Transverse colon (tissue), 4 donors: ENCODE measurements around the gene LEFTY1. TPM values are rescaled to one million over a fixed set of nuclear protein-coding genes. Genes with fewer than 3 reads are reported as not detected.
"Not testable (repeated sequence)": the region's sequence is repeated elsewhere in the genome, so short reads cannot be mapped to it uniquely, and the experiment has no call there.

Experiments used
- DNase-seq: peaks from one replicate; pipeline ENCODE4 v3.0.0-alpha.2; 2019
- H3K27ac ChIP-seq, 4 donors: fragments of 200-600 bp; sonication (generic); 2 replicates each; pipeline ENCODE4 v1.5.1; 2016 to 2018; ENCODE audit warnings: inconsistent platforms in 4 of 4
- H3K27me3 ChIP-seq: fragments of 200-600 bp; sonication (generic); 2 replicates; pipeline ENCODE4 v1.5.1; 2017; ENCODE audit warnings: inconsistent platforms
- H3K36me3 ChIP-seq, 4 donors: fragments of 200-600 bp; sonication (generic); 2 replicates each; pipeline ENCODE4 v1.5.1; 2017 to 2019; ENCODE audit warnings: inconsistent platforms in 4 of 4
- H3K4me1 ChIP-seq, 4 donors: fragments of 200-600 bp; sonication (generic); 2 replicates each; pipeline ENCODE4 v1.5.1; 2017 to 2020; ENCODE audit warnings: inconsistent platforms in 4 of 4
- H3K4me3 ChIP-seq, 4 donors: fragments of 200-600 bp; sonication (generic); 1 replicate in 1 of 4; 2 replicates in 3 of 4; pipeline versions ENCODE4 v1.5.1 to v1.6.1; 2017 to 2019; ENCODE audit warnings: inconsistent platforms in 4 of 4
- H3K9me3 ChIP-seq, 2 donors: fragments of 200-600 bp; sonication (generic); 2 replicates each; pipeline ENCODE4 v1.5.1; 2017 to 2019; ENCODE audit warnings: inconsistent platforms in 2 of 2
- CTCF ChIP-seq, 5 experiments: fragments of 200-600 bp in 3 of 5; fragments of 450-650 bp in 2 of 5; sonication (generic) in 3 of 5; IDR thresholded peaks; 1 replicate in 2 of 5; 2 replicates in 3 of 5; pipeline ENCODE4 v1.5.1; 2016 to 2017; ENCODE audit warnings: antibody characterized with exemption in 5 of 5, inconsistent platforms in 3 of 5, mild to moderate bottlenecking in 2 of 5, moderate library complexity in 1 of 5
- EP300 ChIP-seq: sonication (generic); formaldehyde crosslinking; IDR thresholded peaks from one replicate; pipeline ENCODE4 v1.6.1; 2017; ENCODE audit warnings: antibody characterized with exemption, low read depth
- POLR2A ChIP-seq: fragments of 450-650 bp; IDR thresholded peaks from one replicate; pipeline ENCODE4 v1.6.1; 2016; ENCODE audit warnings: antibody characterized with exemption, mild to moderate bottlenecking, moderate library complexity
- POLR2AphosphoS5 ChIP-seq, 3 donors: sonication (generic); formaldehyde crosslinking; IDR thresholded peaks; one replicate each; pipeline ENCODE4 v1.6.1; 2016; ENCODE audit warnings: antibody characterized with exemption in 3 of 3
- WGBS, 2 donors: methylation state at CpG; one replicate each; pipeline ENCODE4 v1.1.5; 2018; ENCODE audit warnings: low coverage in 1 of 2; 5-methylcytosine and 5-hydroxymethylcytosine counted together
- in situ Hi-C, 4 donors: fragments of 200-750 bp; cut with MboI; loops; one replicate each; pipeline versions ENCODE4 v1.15.0 to v1.15.1; 2017; ENCODE audit warnings: low sequenced_read_pairs in 3 of 4, low pct_ligation_motif_present in 1 of 4, low pct_unique_long_range_greater_than_20kb in 1 of 4
- intact Hi-C: fragments of 100-400 bp; cut with DNase I; formaldehyde crosslinking; loops from one replicate; pipeline ENCODE4 v1.15.1; 2023; ENCODE audit warnings: low total_unique reads
- total RNA-seq, 4 donors: library from RNA; depleted of rRNA; stranded (reverse); fragments of >200 nt; gene quantifications; one replicate each; pipeline ENCODE4 v1.1.0, GENCODE V29; 2016

Gene LEFTY1
- total RNA-seq, 4 donors from 2014 or later = 86.0 to 320 (median 214) TPM

GRCh38 chr1:225888289-225888897 lies 553 bp downstream of the LEFTY1 start:
- intact Hi-C loops = no loop called here
- 43% methylated on average over 17 of the region's 18 CpGs; no CpG with 5 or more reads in 1 of the 2 donors for WGBS, 2 donors
- Histone ChIP-seq H3K36me3 (no peaks in the 10 kb centered on the region), H3K9me3 (no peaks in the 10 kb centered on the region), H3K4me1 (peaks cover 3 to 49% (median 14%) of the 10 kb centered on the region in 4 donors), H3K4me3 (peak overlapping the region in 3 of 4 donors; percentile 24 to 51 (median 48)), H3K27ac (peak overlapping the region; percentile 79 to 98 (median 90)), H3K27me3 (no peaks in the 10 kb centered on the region)
- TF ChIP-seq CTCF (IDR thresholded peaks at IDR 0.05) (no peak), POLR2A (no peak), EP300 (no peak), POLR2AphosphoS5 (IDR thresholded peaks at IDR 0.05) (no peak)
- no peak for DNase-seq
- in situ Hi-C loops = no loop called here

DNA sequence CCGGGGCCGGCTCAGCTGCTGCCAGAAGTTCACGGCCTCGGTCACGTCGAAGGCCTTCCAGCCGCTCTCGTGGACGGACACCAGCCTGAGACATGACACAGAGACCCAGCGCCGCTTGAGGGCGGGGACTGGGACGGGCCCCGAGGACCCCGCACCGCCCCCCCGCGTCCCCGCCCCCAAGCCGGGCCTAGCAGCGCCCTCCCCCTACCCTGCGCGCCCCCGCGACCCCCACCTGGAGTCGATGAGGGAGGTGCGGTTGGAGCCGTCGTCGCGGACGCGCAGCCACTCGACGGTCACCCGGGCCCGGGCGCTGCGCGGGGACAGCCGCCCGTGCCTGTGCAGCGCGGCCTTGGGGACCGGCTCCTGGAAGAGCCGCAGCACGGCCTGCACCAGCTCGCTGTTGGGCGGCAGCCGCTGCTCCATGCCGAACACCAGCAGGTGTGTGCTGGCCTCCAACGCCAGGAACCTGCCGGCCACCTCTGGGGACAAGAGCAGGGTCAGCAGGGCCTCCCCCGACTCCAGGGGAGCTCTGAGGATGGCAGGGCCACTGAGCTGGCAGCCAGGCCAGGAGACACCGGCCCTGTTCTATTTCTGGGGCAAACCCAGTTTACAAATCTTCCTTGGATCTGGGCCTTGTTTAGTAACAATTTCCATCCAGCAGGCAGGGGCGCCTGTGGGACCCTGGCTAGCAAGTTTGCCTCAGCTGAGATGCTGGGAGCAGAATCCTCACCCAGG lies 1.2 kb downstream of the LEFTY1 start:
- peak overlapping the region; percentile 79 to 98 (median 90) for H3K27ac ChIP-seq
- DNase-seq, in situ Hi-C loops, H3K9me3 ChIP-seq, H3K27me3 ChIP-seq, H3K36me3 ChIP-seq, intact Hi-C loops: not testable (repeated sequence)
- WGBS, 2 donors = 65% methylated on average over 10 of the region's 56 CpGs; no CpG with 5 or more reads in 1 of the 2 donors
- H3K4me1 ChIP-seq = peaks cover 6 to 52% (median 15%) of the 10 kb centered on the region in 4 donors
- H3K4me3 ChIP-seq = peak overlapping the region in 3 of 4 donors; percentile 24 to 51 (median 48)

GRCh38 chr1:225887030-225887314 lies 2.0 kb downstream of the LEFTY1 start:
- Histone ChIP-seq H3K36me3 (no peaks in the 10 kb centered on the region), H3K4me1 (peaks cover 6 to 46% (median 15%) of the 10 kb centered on the region in 4 donors), H3K27me3 (no peaks in the 10 kb centered on the region), H3K9me3 (no peaks in the 10 kb centered on the region), H3K4me3 (peak overlapping the region in 3 of 4 donors; percentile 24 to 51 (median 48)), H3K27ac (peak overlapping the region in 3 of 4 donors; percentile 82 to 98 (median 98))
- 41 to 43% methylated on average over 1 to 7 of the region's 7 CpGs for WGBS, 2 donors
- in situ Hi-C loops = no loop called here
- no peak for DNase-seq
- intact Hi-C loops = no loop called here
- TF ChIP-seq EP300 (no peak), POLR2AphosphoS5 (IDR thresholded peaks at IDR 0.05) (no peak), POLR2A (no peak), CTCF (IDR thresholded peaks at IDR 0.05) (no peak)

DNA sequence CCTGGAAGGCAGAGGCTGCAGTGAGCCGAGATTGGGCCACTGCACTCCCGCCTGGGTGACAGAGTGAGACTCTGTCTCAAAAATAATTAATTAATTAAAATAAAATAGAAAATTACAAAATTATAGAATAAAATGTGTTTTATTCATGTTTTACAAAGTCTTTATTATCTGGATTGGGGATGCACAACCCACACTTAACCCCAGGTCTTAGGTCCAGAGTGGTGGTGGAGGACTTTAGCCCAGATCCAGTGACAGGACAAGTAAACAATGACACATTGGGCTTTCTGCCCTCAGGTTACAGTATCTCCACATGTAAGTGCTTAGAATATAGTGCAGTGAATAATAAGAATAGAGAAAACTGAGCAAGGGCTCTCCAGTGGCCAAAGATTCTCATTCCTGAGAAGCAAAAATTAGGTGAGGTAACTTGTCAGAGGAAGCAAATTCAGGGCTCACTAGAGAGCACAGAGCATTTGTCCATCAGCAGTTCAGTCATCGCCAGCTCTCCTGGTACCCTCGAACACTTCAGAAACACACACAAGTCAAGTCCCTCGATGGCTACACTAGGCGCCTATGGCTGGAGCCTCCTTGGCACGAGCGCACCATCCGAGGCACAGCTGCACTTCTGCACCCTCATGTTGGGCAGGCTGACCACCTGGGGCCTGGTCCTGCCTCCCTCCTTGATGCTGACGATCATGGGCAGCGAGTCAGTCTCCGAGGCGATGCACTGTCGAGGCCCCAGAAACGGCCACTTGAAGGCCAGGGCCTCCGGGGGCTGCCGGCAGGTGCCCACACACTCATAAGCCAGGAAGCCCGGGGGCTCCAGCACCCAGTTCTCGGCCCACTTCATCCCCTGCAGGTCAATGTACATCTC lies 2.6 kb downstream of the LEFTY1 start:
- Histone ChIP-seq H3K4me1 (peaks cover 7 to 41% (median 17%) of the 10 kb centered on the region in 4 donors), H3K9me3 (no peaks in the 10 kb centered on the region), H3K36me3 (no peaks in the 10 kb centered on the region), H3K27ac (peak overlapping the region in 3 of 4 donors; percentile 82 to 98 (median 98)), H3K27me3 (no peaks in the 10 kb centered on the region), H3K4me3 (peak overlapping the region in 2 of 4 donors; percentile 48 to 51)
- intact Hi-C loops (loop anchor here (1.0 kb wide), 1 partner anchor 42 kb away; no protein-coding TSS in a partner anchor), in situ Hi-C loops (no loop called here)
- peak in 1 of 3 donors; percentile 32 for TF ChIP-seq POLR2AphosphoS5 (IDR thresholded peaks at IDR 0.05)
- no peak for TF ChIP-seq CTCF (IDR thresholded peaks at IDR 0.05)
- no peak for TF ChIP-seq EP300
- 70 to 92% methylated on average over 2 to 13 of the region's 19 CpGs for WGBS, 2 donors
- no peak for DNase-seq
